ENCODE data around the gene PEMT.

PEMT gene

DNA sequence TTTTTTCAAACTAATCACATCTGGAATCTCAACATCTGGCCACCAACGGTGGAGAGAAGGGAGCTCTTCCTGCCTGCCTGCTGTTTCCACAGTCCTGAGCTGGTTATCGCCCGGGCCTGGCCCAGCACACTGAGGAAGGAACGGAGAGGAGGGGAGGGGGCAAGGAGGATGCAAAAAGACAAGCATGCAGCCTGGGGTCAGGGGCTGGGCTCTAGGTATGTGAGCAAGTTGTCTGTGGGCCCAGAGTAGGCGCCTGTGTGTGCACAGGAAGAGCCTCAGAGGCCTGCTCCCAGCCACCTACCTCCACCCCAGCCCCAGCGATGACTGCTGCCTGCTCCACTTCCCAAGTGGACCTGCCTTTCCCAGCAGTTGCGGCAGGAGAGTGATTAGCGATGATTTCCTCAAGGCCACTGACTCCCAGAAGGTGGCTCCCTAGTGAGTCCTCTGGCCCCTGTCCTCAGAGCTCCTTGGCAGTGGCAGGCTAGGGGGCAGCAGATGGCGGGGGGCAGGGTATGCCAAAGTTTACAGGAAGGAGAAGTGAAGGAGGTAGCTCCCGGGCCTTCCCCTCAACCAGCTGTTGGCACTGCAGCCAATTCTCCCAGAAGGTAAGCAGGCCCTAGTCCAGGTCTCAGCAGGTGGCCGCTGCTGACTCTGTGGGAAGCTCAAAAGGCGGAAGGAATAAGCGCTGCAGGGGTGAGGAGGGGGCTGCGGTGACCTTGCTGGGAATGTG, 68.3 kb downstream of the PEMT start:
- POLR2A ChIA-PET: interaction anchor here (0.6 kb wide), 1 partner anchor 654 kb away, joined by 3 read pairs; no protein-coding TSS in a partner anchor
- H3K9me3 ChIP-seq (ENCODE audit: control insufficient read depth, insufficient read depth, low read depth, low read length): no peaks in the 10 kb centered on the region
- CTCF ChIA-PET: interaction anchor here (0.5 to 1.6 kb wide), 6 partner anchors 10 to 252 kb away, joined by 3 to 4 read pairs (median 4); no protein-coding TSS in a partner anchor
- no peak overlapping the region for H3K27ac ChIP-seq (ENCODE audit: extremely low read depth, low read depth, low read length)
- H3K4me1 ChIP-seq (ENCODE audit: control insufficient read depth, insufficient read depth, low read length): peaks cover 2% of the 10 kb centered on the region; the same call in 1 of the 2 replicates
- no peaks in the 10 kb centered on the region for H3K36me3 ChIP-seq (ENCODE audit: control insufficient read depth in 2 of 2, insufficient read depth in 1 of 2, low read length in 2 of 2)
- no peak overlapping the region for H3K4me3 ChIP-seq (ENCODE audit: low read depth, low read length)
- peak; percentile 68 for TF ChIP-seq ZFHX2 (tag by site-specific recombination; conservative IDR thresholded peaks at IDR 0.05)
- no peak for TF ChIP-seq ZNF157 (tag by site-specific recombination; IDR thresholded peaks at IDR 0.05)
- no peak for TF ChIP-seq ZNF175 (tag by site-specific recombination; IDR thresholded peaks at IDR 0.05)
- TF ChIP-seq ZNF510 (tag by site-specific recombination; IDR thresholded peaks at IDR 0.05; ENCODE audit: insufficient replicate concordance): no peak
- peak; percentile 100 for TF ChIP-seq ZIC2 (tag by site-specific recombination; IDR thresholded peaks at IDR 0.05)
- TF ChIP-seq ZNF530 (tag by site-specific recombination; IDR thresholded peaks at IDR 0.05; ENCODE audit: low read depth): no peak
- no peak for TF ChIP-seq ZNF19 (tag by site-specific recombination; IDR thresholded peaks at IDR 0.05; ENCODE audit: low read depth)
- TF ChIP-seq GLIS2 (tag by site-specific recombination; IDR thresholded peaks at IDR 0.05): peak; percentile 68
- TF ChIP-seq OSR2 (tag by site-specific recombination; IDR thresholded peaks at IDR 0.05): peak; percentile 55
- TF ChIP-seq ZFP69B (tag by site-specific recombination; IDR thresholded peaks at IDR 0.05): no peak
- no peak for TF ChIP-seq ZNF112 (tag by site-specific recombination; IDR thresholded peaks at IDR 0.05)
- TF ChIP-seq SCRT1 (tag by site-specific recombination; IDR thresholded peaks at IDR 0.05; ENCODE audit: borderline replicate concordance): no peak
- TF ChIP-seq ZNF561 (tag by site-specific recombination; IDR thresholded peaks at IDR 0.05; ENCODE audit: borderline replicate concordance): no peak
- TF ChIP-seq ZSCAN16 (tag by site-specific recombination; IDR thresholded peaks at IDR 0.05): no peak
- TF ChIP-seq GLI4 (tag by site-specific recombination; IDR thresholded peaks at IDR 0.05): no peak
- TF ChIP-seq, protein P1, sequence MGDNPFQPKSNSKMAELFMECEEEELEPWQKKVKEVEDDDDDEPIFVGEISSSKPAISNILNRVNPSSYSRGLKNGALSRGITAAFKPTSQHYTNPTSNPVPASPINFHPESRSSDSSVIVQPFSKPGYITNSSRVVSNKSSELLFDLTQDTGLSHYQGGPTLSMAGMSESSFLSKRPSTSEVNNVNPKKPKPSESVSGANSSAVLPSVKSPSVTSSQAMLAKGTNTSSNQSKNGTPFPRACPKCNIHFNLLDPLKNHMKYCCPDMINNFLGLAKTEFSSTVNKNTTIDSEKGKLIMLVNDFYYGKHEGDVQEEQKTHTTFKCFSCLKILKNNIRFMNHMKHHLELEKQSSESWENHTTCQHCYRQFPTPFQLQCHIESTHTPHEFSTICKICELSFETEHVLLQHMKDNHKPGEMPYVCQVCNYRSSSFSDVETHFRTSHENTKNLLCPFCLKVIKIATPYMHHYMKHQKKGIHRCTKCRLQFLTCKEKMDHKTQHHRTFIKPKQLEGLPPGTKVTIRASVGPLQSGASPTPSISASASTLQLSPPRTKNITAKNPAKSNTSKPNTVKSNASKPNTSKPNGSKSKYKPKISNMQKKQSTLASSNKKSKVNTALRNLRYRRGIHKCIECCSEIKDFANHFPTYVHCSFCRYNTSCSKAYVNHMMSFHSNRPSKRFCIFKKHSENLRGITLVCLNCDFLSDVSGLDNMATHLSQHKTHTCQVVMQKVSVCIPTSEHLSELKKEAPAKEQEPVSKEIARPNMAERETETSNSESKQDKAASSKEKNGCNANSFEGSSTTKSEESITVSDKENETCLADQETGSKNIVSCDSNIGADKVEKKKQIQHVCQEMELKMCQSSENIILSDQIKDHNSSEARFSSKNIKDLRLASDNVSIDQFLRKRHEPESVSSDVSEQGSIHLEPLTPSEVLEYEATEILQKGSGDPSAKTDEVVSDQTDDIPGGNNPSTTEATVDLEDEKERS (tag by site-specific recombination; IDR thresholded peaks at IDR 0.05): no peak
- no peak for TF ChIP-seq ZNF391 (tag by site-specific recombination; IDR thresholded peaks at IDR 0.05; ENCODE audit: borderline replicate concordance, low read depth)
- no peak for TF ChIP-seq KLF10 (tag by site-specific recombination; IDR thresholded peaks at IDR 0.05)
- no peak for TF ChIP-seq ZNF624 (tag by site-specific recombination; IDR thresholded peaks at IDR 0.05)
- TF ChIP-seq, protein P2, sequence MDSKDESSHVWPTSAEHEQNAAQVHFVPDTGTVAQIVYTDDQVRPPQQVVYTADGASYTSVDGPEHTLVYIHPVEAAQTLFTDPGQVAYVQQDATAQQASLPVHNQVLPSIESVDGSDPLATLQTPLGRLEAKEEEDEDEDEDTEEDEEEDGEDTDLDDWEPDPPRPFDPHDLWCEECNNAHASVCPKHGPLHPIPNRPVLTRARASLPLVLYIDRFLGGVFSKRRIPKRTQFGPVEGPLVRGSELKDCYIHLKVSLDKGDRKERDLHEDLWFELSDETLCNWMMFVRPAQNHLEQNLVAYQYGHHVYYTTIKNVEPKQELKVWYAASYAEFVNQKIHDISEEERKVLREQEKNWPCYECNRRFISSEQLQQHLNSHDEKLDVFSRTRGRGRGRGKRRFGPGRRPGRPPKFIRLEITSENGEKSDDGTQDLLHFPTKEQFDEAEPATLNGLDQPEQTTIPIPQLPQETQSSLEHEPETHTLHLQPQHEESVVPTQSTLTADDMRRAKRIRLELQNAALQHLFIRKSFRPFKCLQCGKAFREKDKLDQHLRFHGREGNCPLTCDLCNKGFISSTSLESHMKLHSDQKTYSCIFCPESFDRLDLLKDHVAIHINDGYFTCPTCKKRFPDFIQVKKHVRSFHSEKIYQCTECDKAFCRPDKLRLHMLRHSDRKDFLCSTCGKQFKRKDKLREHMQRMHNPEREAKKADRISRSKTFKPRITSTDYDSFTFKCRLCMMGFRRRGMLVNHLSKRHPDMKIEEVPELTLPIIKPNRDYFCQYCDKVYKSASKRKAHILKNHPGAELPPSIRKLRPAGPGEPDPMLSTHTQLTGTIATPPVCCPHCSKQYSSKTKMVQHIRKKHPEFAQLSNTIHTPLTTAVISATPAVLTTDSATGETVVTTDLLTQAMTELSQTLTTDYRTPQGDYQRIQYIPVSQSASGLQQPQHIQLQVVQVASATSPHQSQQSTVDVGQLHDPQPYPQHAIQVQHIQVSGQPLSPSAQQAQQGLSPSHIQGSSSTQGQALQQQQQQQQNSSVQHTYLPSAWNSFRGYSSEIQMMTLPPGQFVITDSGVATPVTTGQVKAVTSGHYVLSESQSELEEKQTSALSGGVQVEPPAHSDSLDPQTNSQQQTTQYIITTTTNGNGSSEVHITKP (tag by site-specific recombination; IDR thresholded peaks at IDR 0.05): peak; percentile 40; the same call in 1 of the 2 replicates
- TF ChIP-seq ZBTB20 (tag by site-specific recombination; IDR thresholded peaks at IDR 0.05): peak; percentile 49; the same call in 1 of the 2 replicates
- no peak for TF ChIP-seq ZNF2 (tag by site-specific recombination; IDR thresholded peaks at IDR 0.05)
- peak; percentile 74 for TF ChIP-seq ZNF423 (tag by site-specific recombination; IDR thresholded peaks at IDR 0.05)
- TF ChIP-seq, protein P3, sequence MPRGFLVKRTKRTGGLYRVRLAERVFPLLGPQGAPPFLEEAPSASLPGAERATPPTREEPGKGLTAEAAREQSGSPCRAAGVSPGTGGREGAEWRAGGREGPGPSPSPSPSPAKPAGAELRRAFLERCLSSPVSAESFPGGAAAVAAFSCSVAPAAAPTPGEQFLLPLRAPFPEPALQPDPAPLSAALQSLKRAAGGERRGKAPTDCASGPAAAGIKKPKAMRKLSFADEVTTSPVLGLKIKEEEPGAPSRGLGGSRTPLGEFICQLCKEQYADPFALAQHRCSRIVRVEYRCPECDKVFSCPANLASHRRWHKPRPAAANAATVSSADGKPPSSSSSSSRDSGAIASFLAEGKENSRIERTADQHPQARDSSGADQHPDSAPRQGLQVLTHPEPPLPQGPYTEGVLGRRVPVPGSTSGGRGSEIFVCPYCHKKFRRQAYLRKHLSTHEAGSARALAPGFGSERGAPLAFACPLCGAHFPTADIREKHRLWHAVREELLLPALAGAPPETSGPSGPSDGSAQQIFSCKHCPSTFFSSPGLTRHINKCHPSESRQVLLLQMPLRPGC (tag by site-specific recombination; IDR thresholded peaks at IDR 0.05): no peak
- TF ChIP-seq, protein P4, sequence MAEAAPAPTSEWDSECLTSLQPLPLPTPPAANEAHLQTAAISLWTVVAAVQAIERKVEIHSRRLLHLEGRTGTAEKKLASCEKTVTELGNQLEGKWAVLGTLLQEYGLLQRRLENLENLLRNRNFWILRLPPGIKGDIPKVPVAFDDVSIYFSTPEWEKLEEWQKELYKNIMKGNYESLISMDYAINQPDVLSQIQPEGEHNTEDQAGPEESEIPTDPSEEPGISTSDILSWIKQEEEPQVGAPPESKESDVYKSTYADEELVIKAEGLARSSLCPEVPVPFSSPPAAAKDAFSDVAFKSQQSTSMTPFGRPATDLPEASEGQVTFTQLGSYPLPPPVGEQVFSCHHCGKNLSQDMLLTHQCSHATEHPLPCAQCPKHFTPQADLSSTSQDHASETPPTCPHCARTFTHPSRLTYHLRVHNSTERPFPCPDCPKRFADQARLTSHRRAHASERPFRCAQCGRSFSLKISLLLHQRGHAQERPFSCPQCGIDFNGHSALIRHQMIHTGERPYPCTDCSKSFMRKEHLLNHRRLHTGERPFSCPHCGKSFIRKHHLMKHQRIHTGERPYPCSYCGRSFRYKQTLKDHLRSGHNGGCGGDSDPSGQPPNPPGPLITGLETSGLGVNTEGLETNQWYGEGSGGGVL (tag by site-specific recombination; IDR thresholded peaks at IDR 0.05): peak; percentile 73
- TF ChIP-seq ZNF146 (tag by site-specific recombination; IDR thresholded peaks at IDR 0.05): no peak
- no peak for TF ChIP-seq ZNF785 (tag by site-specific recombination; IDR thresholded peaks at IDR 0.05)
- TF ChIP-seq ZNF521 (tag by site-specific recombination; IDR thresholded peaks at IDR 0.05): no peak

Measured in HEK293 (cell line).